DMS79 treated with DMSO at 0.1 percent for 48 hours (cell line): ENCODE measurements around the gene LARP4B.
"Not testable (repeated sequence)": the region's sequence is repeated elsewhere in the genome, so short reads cannot be mapped to it uniquely, and the experiment has no call there.

Experiments
- DNase-seq: peaks from one replicate; lab custom pipeline; 2025; lab: John Stamatoyannopoulos, UW

Gene LARP4B

GRCh38 chr10:958106-958505 is 26.6 kb upstream of the LARP4B start:
- no peak for DNase-seq

DNA sequence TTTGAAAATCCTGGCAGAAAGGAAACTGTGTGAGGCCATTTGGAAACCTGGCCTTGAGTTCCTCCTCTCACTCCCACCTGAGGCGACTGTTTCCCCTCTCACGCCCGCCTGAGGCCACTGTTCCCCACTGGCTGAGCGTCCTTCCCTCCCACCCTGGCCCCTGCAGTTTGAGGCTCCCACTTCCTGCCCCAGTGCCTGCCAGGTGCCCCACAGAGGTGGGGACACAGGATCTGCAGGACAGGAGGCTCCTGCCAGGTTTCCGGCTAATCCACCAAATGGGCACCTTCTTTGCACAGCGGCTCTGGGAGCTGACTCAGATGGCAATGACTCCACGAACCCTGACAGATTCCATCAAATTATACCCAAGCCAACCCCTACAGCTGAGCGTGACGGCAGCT is 24.3 kb upstream of the LARP4B start:
- DNase-seq, result peak; percentile 47

GRCh38 chr10:955127-955819 is 23.8 kb upstream of the LARP4B start:
- peak; percentile 64 for DNase-seq

DNA sequence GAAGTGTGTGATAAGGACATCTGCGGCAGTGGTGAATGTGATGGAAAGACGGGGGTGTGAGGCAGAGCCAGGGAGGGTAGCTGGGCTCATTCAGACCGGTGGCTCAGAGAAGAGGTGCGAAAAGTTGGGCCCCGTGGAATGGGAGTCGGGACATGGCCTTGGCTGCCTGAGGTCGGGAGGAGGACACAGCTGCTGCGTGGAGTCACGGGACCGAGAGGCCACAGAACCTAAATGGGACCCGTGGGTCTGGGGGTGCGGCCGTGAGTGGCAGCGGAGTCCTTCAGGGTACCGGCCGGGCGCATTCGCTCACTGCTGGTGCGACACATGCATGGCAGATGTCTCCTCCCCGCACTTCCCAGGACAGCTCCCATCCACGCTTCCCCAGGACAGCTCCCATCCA is 22.9 kb upstream of the LARP4B start:
- DNase-seq, result no peak

DNA sequence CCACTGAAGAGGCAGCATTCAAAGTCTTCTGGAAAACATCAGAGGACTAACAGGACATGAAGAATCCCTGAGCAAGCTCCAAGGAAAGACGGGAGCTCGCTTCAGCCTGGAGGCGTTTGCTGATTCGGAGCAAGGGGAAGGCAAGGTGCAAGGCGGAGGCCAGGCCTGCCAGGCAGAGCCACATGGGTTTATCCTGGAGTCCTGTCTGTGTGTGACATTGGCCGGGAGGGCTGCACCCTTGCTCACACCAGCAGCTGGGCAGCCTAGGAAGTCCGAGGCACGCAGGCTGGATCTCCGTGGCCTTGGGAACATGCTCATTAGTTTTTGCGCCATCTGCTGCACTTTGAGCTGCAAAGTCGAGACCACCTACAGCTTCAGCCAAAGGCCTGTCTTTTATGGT is 22.3 kb upstream of the LARP4B start:
- no peak for DNase-seq

GRCh38 chr10:949446-949845 is 17.9 kb upstream of the LARP4B start:
- no peak for DNase-seq

GRCh38 chr10:948347-948746 is 16.8 kb upstream of the LARP4B start:
- DNase-seq, result no peak

- DNase-seq, result no peak
Observed at GRCh38 chr10:947881-948280, 16.4 kb upstream of the LARP4B start.

GRCh38 chr10:947051-947450 is 15.5 kb upstream of the LARP4B start:
- DNase-seq, result no peak

GRCh38 chr10:945778-946177 is 14.3 kb upstream of the LARP4B start:
- no peak for DNase-seq

GRCh38 chr10:944034-944831 is 12.7 kb upstream of the LARP4B start:
- DNase-seq, result peak; percentile 8

- no peak for DNase-seq
Observed at GRCh38 chr10:943334-944033, 12.0 kb upstream of the LARP4B start.

DNA sequence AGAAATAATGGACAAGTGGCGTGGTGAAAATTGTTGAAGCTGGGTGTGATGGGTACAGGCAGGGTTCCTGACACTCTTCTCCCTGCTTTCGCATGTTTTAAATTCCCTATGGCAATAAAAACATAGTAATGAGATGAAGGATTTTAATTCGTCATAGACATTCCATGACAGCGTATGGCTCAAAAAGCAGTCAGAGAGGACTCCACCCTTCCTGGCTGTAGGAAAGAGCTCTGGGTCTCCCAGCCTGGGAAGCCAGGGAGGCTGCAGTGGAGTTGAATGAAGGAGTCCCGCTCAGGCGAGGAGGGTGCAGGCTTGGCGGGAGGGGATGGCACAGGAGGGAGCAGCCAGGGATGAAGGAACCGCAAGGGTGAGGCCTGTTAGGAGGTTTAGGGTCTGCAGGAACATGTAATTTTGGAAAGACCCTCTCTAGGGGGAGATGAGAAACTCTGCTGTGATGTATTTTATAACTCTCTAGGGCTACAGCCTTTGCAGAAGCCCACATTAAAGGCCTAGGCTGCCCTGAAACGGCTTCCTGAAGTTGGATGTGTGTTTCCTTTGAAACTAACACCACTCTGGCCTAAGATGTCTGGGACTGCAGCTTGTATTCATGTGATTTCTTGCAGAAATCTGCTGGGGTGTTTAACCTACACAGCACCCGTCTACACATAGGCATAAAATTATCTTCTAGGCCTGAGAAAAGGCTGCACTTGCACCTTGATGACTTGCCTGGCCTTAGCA is 7.6 kb upstream of the LARP4B start:
- no peak for DNase-seq

GRCh38 chr10:934746-935406 is 3.4 kb upstream of the LARP4B start:
- DNase-seq, result no peak

DNA sequence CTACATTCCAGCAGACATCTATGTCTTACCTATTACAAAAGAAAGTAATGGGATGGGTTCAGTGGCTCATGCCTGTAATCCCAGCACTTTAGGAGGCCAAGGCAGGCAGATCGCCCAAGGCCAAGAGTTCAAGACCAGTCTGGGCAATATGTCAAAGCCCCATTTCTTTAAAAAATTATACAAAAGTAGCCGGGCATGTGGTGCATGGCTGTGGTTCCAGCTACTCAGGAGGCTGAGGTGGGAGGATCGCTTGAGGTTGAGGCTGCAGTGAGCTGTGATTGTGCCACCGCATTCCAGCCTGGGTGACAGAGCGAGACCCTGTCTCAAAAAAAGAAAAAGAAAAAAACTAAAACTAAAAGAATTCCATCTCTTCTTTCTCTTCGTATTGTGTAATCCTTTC is 2.7 kb upstream of the LARP4B start:
- not testable (repeated sequence) for DNase-seq

GRCh38 chr10:932589-932988 is 1.1 kb upstream of the LARP4B start:
- no peak for DNase-seq

DNA sequence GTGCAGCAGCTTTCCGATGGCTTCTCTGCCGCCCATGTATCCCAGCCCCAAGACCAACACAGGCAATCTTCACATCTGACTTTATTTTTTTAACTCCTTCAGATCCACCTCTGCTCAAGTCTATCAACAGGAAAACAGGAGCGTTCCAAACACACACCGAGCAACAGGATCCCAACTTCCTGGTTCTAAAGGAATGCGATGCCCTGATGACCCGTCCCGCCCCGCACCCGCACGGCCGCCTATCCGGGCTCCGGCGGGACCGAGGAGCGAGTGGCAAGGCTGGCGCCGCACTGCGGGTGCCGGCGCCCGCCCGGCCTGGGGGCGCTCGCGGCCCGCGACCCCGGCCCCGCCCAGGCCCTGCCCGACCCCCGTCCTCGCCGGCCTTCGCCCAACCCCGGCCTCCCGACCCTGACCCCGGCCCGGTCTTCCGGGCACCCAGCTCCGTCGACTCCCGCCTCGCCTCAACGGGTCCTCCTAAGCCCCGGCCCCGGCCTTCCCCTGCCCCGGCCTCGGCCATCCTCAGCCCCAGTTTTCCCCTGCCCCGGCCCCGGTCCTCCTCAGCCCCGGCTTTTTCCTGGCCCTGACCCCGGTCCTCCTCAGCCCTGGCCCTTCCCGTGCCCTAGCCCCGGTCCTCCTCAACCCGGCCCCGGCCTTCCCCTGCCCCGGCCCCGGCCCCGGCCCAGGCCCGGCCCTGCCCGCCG is 730 bp downstream of the LARP4B start:
- DNase-seq, result peak; percentile 14

DNA sequence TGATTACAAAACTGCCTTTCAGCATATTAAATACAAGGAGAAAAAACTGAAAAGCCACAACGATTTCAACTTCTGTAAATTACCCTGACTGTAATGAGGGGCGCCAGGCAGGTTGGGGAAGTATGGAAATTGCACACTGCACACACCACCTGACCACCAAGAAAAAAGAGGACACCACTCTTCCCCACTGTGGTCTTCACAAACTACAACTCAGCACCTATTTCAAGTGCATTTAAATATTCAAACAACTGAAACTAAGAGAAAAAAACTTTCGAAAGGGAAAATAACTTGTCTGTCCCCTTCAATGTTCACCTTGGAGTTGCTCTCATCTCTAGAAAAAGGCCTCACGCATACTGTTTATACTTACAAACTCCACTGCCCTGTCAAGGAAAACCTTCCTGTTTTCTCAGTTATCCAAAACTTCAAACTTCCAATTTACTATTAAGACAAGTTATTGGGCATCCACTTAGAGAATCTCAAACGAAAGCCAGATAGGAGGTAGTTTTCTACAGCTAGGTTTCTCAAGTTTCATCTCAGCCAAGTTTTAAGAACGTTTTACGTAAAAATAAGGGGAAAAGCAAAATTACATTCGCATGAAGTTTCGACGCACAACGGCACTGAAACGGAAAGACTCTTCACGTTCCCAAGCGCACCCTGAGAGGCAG is 1.4 kb downstream of the LARP4B start:
- no peak for DNase-seq

DNA sequence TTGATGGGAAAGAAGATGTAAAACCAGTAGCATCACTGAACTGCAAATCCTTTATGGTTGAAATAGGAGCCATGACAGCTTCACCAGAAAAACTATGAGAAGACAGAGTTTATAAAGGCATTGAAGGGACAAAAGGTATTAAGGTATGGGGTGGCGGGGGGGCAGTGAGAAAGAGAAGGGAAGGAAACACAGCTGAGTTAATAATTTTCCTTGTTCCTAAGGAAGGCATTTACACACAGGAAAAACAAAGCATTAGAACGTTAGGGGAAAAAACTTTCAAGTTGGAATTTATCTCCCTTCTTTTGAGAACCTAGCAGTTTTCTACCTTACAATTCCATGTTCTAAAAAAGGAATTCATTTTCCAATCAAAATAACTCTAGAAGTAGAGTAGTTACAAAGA is 4.4 kb downstream of the LARP4B start:
- no peak for DNase-seq

DNA sequence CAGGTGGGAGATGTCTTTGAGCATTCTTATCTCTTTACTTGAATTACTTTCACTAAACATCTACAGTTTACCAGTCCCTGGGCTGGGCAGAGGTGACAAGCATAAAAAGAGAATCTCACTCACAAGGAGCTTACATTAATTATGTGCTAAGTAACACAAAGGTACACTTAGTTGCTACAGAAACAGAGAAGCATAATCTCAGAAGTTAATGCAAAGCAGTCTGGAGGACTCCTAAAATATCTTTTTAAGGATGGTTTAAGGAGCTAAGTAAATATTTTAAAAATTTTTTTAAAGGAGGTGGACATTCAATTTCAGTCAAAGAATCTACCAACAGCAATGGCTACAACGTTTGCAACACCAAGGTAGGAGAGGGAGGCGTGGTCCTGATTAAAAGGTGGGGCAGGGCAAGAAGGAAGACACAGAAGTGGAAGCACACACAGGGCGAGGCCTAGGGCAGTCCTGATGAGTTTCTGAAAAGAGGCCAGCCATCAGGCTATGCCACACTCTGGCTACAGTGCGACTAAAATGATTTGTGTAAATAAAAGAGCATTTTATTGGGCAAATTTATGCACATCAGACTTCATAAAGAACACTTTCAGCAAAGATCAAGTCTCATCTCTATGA is 5.3 kb downstream of the LARP4B start:
- no peak for DNase-seq
